Measurements from ENCODE around the gene GALNT17.

The GALNT17 gene

DNA sequence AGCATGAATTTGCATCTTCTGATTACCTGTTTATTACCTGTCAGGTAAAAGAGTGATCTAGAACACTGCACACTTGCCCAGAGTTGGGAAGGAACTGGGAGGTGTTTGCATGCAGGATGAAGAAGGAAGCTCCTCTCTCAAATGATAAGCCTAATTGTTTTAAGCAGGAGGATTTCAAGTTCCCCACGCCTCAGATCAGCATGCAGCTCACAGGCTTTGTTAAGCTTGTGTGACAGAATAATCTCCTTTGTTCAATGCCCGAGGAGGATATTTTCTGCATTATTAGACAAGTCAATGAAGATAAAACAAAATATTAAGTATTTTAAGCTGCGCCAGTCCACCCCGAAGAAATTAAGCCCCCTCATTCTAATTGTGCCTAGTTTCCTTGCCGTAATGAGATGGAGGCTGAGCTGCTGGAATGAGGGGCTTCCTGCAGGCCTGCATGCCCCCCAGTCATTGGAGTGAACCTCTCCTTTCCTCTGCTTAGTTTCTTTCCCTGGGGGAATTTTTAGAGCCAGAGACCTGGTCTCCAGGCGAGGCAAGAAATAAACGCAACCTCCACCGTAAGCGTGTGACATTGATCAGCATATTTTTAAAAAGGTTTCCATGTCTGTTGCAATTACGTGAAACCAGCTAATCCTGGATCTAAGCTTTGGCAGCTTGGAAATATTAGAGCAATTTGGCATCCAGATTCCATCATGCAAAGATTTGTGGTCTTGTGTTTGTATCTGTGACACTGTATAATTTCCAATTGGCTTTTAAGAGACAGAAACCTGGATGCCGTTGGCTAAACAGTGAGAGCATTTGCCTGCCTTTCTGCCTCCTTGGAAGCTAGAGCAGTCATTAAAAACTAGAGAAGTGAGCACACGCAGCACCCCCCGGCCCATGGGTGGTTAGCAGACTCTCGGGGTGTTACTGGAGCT lies 376.0 kb downstream of the GALNT17 start:
- no peak for DNase-seq (ENCODE audit: low spot score)

DNA sequence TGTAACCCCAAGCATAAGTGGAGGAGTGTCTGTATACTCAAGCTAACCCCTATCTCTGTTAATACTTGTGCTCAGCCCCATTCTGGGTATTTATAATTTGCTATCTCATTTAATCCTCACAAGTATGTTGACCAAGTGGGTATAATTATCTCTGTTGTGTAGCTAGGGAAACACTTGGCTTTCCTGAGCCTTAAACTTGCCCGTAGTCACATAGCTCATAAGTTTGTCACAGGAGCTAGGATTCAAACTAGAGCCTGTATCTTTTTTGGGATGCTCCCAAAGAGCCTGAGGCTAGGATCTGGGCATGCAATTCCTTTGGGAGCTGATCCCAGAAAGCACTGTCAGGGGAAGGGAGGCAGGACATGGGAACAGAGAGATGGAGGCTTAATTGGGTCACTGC lies 377.4 kb downstream of the GALNT17 start:
- DNase-seq (ENCODE audit: low spot score): no peak

DNA sequence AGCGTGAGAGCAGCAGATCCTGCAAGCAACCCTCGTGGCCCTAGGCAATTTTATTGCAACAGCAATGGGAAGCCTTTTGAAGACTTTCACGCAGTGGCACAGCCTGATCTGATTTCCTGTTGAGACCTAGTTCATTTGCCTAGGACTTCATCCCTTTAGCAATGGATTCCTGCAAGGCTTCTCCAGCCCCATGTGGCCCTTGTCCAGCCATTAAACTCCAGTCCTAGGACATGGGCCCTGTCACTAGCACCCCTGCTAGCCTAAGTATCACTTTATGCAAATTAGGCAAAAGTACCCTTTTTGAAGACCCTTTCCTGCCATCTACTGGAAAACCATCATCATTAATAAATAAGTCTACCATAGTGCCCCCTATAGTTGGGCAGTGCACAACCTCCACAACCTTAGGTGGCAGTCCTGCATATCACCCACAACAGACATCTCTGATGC lies 379.4 kb downstream of the GALNT17 start:
- peak; percentile 60 for DNase-seq (ENCODE audit: low spot score)

DNA sequence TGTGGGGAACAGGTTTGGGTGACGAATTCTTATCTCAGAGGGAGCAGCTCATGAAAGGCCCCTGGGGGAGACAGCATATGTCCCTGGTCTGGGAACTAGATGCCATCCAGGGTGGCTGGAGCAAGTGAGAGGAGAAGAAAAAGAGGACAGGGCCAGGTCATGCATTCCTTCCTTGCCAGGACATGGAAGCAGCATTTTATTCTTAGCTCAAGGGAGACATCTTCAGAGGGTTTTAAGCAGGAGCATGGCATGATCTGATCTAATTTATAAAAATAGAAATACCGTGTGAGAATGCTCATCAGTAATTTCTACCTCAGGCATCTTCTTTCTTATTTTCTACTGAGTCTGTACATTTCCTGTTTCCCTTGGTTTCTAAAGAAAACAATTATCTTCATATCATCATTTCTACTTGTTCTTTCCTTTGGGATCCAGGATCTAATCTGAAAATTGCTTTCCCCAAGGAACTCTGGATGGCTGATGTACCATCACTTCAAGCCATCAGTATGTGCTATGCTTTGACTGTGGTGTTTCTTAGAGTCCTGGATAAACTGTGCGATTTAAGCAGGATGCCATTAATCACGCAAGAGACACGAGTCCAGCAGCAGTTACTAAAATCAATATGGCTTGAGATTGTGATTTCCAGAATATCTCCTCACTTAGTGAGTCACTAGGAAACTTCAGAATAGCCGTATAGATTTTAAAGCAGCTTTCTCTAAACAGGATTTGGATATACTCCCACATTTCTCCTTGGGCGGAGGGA lies 386.2 kb downstream of the GALNT17 start:
- no peak for DNase-seq (ENCODE audit: low spot score)

DNA sequence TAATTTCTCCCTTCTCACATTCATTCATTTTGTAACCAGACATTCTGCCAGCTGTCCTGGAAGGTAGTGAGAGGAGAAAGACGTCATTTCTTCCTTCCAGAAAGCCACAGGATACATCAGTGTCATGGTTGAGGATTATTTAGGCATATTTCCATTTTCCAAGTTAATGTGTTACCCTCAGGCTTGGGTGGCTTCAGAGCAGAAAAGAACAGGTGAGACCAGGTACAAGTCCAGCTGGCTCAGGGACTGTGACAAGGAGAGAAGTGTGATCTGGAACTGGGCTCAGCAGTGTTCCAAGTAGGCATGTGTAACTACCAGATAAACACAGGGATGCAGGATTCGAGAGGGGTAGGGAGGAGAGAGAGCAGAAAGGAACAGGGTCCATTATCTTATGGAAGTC lies 386.9 kb downstream of the GALNT17 start:
- DNase-seq (ENCODE audit: low spot score): no peak

DNA sequence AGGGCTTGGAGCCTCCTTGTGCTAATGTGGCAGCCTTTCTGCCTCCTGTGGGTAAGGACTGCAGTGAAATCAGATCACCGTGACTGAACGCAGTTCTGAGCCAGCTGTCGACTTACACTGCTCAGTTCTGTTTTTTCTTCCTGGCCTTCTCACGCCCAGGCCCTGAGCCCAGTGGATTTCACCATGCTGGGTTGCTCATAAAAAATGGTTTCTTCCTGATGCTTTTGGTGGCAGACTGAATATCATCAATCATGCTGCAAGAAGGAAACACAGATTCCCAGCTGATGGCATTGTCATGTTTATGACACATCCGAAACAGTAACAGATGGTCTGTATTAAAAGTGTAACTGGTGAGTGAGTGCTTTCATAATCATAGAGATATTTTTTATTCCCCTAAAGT lies 389.6 kb downstream of the GALNT17 start:
- no peak for DNase-seq (ENCODE audit: low spot score)

DNA sequence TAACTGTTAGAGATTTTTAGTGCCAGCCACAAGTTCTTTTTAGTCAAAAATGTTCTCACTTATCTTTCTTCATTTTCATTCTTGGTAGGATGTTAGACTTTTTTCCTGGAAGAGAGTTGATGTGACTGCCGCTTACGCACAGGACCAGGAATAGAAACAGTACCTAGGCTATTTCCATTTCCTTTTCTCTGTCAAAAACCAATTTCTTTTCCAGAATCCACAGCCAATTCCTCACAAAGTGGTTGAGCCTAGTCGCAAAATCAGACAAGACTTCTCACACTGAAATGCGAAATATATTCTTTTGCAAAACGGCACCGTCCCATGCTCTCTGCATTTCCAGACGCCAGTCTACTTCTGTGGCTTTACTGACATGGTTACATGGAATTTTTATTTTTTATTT lies 394.2 kb downstream of the GALNT17 start:
- no peak for DNase-seq (ENCODE audit: low spot score)

DNA sequence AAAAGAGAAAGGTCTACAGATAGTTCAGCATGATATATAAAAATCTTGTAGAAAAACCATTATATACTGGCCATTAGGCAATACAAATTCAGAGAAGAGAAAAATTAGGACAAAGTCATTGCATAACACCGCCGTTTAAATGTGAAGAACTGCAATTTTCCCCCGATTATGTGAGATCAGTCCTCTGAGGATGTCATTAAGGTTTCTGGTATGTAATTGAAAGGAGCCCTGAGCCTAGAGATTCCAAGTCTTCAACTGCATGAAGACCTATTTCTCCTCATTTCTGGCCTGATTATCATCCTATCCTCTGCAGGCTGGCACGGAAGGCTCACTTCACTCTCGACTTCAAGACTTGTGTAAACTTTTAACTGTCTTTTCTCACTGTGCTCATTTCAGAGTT lies 395.3 kb downstream of the GALNT17 start:
- no peak for DNase-seq (ENCODE audit: low spot score)

DNA sequence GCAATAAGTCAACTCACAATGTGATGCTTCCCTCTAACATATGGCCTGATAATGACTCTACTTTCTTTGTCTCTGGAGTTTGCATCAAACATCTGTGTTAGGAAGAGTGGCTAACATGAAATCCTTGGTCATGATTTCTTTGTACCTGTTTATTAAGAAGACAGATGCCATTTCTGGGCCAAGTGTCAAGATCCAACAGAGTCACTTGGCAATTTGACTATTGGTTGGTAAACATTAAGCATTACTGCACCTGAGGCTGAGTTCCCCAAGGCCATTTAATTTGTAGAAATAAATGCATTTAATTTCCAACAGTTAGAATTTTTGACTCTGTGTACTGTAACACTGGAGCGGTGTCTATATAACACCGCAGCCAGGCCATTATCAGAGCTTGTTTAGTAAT lies 403.7 kb downstream of the GALNT17 start:
- DNase-seq (ENCODE audit: low spot score): no peak

DNA sequence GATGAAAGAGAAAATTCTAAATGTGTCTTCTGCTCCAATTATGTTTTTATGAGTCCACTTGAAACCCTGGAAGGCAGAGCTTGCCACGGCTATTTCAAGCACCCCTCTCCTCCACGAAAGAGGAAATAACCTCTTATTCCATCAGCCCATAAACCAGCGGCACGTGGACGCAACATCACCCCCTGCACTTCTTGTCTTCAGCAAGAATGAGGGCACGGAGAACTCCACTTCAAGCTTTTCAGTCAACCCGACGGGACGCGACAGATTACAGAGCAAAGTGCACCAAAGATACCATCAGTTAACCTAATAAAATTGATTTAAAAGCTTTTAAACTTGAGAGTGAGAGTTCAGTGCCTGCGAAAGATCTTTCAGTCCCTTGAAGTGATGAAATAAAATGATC lies 406.3 kb downstream of the GALNT17 start:
- no peak for DNase-seq (ENCODE audit: low spot score)

DNA sequence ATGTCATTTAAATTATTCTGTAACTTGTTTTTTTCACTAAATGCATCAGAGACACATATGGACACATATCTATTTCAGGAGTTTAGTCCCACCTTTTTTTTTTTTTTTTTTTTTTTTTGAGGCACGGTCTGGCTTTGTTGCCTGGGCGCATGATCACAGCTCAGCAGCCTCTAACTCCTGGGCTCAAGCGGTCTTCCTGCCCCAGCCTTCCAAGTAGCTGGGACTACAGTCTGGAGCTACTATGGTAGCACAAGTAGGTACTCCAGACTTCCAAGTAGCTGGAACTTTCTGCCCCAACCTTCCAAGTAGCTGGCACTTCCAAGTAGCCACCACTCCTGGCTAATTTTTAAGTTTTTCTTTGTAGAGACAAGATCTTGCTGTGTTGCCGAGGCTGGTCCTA lies 407.7 kb downstream of the GALNT17 start:
- no peak for DNase-seq (ENCODE audit: low spot score)

DNA sequence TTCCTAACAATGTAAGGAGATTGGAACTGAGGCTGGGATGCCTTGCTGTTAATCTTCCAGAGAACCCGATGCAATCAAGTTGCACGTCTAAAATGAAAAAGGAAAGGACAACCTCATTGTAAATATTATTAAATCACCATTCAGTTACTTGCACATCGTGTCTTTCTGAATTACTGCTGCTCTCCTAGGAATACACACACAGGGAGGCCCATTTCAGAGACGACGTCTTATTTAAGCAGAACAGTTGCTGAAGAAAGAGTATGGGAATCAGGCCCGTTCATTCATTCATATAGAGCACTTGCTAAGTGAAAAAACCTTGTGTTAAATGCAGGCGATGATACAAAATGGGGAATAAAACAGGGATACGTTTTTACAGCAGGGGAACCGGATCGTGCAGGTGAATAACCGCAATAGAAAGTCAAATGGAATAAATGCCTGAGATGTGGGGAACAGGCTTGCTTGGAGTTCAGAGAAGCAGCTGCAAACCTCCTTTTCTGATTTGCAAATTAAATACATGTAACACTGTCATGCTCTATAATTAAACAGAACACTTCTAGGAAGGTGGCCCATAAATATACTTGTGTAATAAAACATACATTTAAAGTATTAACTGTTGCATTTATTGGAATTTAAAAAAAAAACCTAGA lies 409.9 kb downstream of the GALNT17 start:
- no peak for DNase-seq (ENCODE audit: low spot score)

DNA sequence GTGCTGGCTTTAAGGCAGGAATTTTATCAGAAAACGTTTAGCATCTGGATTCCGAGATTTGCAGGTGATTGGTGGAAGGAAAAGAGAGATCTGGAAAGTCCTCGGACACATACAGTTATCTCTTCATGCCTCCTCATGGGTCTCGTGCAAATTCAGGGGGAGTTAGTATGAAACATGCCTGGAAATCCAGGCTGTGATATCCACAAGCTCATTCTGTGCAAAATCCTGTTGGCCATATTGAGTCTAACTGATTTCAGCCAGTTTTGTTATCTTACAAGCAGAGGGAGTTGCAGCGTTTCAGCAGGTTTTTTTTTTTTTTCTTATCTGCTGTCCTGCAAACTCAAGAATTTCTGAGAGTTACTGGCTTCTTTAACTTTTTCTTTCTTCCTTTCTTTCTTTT lies 411.5 kb downstream of the GALNT17 start:
- DNase-seq (ENCODE audit: low spot score): no peak

DNA sequence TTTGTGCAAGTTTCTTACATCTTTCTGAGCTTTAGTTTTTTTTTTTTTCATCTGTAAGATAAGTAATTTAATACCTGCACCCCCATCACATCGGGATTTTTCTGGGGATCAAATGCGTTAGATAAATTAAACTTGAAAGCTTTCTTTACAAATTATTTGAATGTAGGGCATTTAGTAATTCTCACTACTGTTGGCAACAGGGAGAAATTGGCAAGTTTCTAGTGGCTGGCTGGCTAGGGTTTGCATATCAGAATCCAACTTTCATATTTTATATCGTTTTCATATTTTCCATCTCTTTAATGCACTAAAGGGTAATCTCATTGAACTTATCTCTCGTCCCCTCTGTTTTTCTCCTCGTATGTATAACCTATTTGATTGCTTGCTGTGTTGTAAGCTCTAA lies 412.9 kb downstream of the GALNT17 start:
- no peak for DNase-seq (ENCODE audit: low spot score)

DNA sequence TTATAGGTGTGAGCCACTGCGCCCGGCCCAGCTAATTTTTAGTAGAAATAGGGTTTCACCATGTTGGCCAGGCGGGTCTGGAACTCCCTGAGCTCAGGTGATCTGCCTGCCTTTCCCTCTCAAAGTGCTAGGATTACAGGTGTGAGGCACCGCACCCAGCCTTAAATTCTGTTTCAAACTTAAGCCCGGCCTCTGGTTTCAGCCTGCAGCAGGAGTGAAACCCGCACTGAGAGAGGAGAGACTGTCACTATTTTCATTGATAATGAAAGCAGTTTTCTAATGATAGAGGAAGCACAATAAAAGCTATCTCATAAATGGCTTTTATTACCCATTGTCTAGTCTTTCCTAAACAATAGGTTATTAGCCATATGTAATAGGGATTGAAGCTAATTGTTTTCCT lies 415.5 kb downstream of the GALNT17 start:
- no peak for DNase-seq (ENCODE audit: low spot score)

DNA sequence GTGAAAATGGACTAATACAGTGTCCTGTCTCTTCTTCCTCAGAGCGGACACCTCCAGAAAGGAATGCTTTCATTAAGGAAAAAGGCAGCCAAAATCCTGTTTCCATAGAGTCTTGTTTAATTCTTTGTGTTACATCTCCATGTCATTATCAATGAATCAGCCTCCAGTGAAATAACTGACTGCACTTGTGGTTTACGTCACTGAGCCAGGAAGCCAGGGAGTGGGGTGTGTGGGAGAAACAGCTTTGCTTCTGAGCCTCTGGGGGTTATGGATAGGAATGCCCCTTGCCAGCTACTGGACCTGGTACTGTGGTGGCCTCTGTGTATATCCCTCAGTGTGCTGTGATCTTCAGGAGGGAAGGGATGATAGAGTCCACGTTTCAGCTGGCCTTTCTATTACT lies 416.8 kb downstream of the GALNT17 start:
- DNase-seq (ENCODE audit: low spot score): no peak

DNA sequence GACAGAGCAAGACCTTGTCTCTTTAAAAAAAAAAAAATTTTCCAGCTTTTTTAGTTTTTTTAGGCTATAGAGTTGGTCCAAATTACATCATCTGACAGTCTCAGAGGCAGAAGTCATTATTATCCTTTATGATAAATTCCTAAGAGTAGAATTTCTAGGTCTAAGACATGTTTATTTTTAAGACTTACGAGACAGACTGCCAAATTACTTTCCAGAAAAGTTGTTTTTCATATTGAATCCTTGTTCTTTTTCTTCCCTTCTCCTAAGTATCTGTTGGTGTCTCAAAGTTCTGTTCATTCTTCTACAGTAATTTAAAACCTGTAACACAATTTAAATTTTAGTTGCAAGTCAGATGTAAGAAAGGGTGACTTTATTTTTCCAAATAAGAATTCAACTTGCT lies 421.4 kb downstream of the GALNT17 start:
- no peak for DNase-seq (ENCODE audit: low spot score)

DNA sequence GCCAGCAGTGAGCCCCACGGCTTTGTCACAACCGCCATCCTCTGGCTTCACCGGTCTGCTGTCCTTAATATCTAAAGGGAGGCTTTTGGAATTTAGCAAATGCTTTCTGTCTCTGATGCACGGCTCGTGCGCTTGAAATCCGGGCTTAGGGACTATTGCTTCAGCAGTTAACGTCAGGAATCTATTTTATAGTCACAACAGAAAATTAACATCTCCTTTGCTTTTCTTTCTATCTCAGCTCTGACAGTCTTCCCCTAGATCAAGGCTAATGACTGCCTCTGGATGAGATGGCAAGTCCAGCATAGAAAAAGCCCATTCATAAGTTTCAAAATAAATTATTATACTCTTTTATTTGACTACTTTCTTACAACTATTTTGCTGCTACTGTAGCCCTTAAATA lies 423.8 kb downstream of the GALNT17 start:
- no peak for DNase-seq (ENCODE audit: low spot score)

DNA sequence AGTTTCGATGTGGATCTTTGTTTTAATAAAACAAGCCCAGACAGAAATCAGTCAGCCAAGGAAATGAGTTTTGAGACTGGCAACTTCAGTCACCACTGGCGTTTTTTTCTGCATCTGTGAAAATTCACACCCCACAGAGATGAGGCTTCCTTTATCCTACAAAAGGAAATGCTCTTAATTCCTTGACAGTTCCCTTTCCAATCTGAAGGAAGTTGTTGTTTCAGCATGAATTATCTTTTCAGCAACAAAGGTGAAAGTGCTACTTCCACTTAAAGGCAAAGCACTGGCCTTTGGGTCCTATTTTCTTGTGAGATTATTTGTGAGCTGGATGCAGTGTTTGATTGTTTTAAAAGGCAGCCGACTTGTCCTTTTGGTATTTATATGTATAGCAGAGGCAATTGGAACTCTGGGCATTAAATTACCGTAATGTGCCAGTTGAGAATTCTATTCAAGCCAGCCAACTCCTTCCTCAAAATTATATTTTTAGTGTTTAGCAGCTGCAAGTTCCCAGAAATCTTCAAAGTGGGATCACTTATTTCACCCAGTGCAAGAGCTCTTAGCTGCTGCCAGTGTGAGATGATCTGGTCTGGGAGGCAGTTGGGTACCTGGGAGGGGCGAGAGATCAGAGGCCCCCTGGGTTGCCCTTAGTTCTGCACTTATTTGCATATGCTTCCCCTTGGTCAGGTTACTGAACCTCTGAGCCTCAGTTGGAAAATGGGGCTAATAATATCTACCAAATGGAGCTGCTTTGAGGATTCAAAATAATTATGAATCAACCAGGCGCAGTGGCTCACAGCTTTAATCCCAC lies 427.1 kb downstream of the GALNT17 start:
- DNase-seq (ENCODE audit: low spot score): no peak

DNA sequence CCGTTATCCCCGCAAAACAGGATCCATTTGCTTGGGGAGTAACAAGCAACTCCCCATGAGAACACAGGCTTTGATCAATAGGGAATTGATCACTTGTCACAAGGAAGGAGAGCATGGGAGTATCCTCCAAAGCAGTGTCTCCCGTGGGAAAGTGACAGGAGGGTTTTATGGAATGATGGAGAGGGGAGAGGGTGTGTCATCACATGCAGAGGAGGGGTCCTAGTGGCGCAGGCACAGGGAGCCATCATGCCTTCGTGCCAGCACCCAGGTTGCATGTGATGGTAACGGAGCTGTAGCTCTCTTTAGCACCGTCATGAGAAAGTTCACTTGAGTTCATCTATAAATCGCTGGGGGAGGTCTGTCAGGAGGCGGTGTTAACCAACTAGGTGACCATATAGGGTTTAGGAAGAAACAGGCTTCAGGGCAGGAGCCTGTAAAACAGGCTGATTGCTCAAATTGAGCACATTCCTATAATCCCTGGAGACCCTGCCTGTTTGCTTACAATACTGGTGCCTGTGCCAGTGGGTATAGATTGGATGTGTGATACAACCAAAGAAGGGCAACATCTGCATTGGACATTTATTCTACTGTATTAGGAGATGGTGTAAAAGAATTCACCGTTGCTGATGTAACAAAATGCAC lies 428.5 kb downstream of the GALNT17 start:
- DNase-seq (ENCODE audit: low spot score): no peak

DNA sequence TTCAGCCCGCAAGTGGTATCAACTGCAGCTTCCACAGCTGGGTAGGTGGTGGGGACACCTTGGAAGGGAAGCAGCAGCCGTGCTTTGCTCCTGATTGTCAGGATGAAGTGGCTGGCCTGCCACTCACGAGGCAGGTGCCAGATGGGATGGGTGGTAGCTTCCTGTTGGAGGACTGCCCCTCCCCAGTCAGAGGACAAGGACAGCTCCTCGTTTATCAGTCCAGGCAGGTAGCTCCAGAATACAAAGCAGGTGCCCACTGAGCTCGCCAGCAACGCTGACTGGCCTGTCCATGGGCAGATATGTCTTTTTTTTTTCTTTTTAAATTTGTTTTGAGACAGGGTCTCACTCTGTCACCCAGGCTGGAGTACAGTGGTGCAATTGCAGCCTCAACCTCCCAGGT lies 431.3 kb downstream of the GALNT17 start:
- DNase-seq (ENCODE audit: low spot score): no peak

DNA sequence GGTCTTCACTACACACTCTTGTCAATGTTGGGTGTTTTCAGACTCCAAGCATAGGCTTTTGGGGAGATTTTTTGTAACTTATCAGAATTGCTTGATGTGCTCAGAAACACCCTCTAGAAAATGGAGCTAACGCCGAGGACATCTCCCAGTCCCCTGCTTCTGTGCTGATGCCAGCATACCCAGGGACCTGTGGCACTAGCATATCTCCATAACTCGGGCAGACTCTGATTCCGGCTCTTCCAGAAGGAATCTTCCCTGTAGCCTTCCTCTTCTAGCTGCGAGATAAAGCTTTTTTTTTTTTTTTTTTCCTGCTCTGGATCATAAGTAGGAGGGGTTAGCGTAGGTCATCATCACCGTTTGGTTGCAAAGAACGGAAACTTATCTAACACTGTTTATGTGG lies 434.4 kb downstream of the GALNT17 start:
- no peak for DNase-seq (ENCODE audit: low spot score)

Measured in NAMALWA (cell line).